ENCODE data around the gene VAV2. TPM values are rescaled to one million over a fixed set of nuclear protein-coding genes. Genes with fewer than 3 reads are reported as not detected.

Gene VAV2
- total and polyA plus RNA-seq, 2 experiments from 2014 or later = 8.1 to 28.9 TPM

GRCh38 chr9:133737071-133737773 lies 254.9 kb downstream of the VAV2 start:
- ATAC-seq = no peak
- Histone ChIP-seq H4K20me1 (replicated peaks; ENCODE audit: insufficient read depth) (no peaks in the 10 kb centered on the region), H3K27ac (ENCODE audit: low read depth) (no peak overlapping the region), H3K4me3 (peak overlapping the region; percentile 45; the same call in 1 of the 2 replicates), H3K9me2 (ENCODE audit: insufficient read depth) (no peaks in the 10 kb centered on the region), H3K79me2 (replicated peaks; ENCODE audit: insufficient read depth) (no peaks in the 10 kb centered on the region), H3K4me2 (peak overlapping the region; percentile 73), H2AFZ (no peak overlapping the region), H3F3A (replicated peaks; ENCODE audit: low read depth) (no peaks in the 10 kb centered on the region), H3K36me3 (ENCODE audit: insufficient read depth) (no peaks in the 10 kb centered on the region), H3K27me3 (ENCODE audit: insufficient read depth) (no peaks in the 10 kb centered on the region), H3K4me1 (ENCODE audit: insufficient read depth) (peaks cover 19% of the 10 kb centered on the region)
- Mint-ChIP-seq H3K27ac (no peak overlapping the region), H3K4me3 (peak overlapping the region; percentile 58; the same call in 2 of the 3 replicates), H3K9me3 (no peaks in the 10 kb centered on the region; the same call in 2 of the 3 replicates), H3K4me1 (peaks cover 31% of the 10 kb centered on the region), H3K27me3 (ENCODE audit: insufficient read depth, low read depth, poor library complexity) (no peaks in the 10 kb centered on the region), H3K36me3 (ENCODE audit: low read depth) (no peaks in the 10 kb centered on the region; the same call in 2 of the 3 replicates)
- TF ChIP-seq ZNF114 (CRISPR knock-in tag; IDR thresholded peaks at IDR 0.05) (no peak), NANOG (IDR thresholded peaks at IDR 0.05; ENCODE audit: borderline replicate concordance) (no peak), STAT1 (IDR thresholded peaks at IDR 0.05; ENCODE audit: unreplicated experiment) (no peak)
- DNase-seq (ENCODE audit: low spot score) = no peak

- Histone ChIP-seq H3K27me3 (ENCODE audit: insufficient read depth) (no peaks in the 10 kb centered on the region), H2AFZ (no peak overlapping the region), H3K36me3 (ENCODE audit: insufficient read depth) (no peaks in the 10 kb centered on the region), H3K4me3 (no peak overlapping the region), H3K4me2 (no peak overlapping the region), H3K27ac (ENCODE audit: low read depth) (no peak overlapping the region), H4K20me1 (replicated peaks; ENCODE audit: insufficient read depth) (no peaks in the 10 kb centered on the region), H3K4me1 (ENCODE audit: insufficient read depth) (peaks cover 19% of the 10 kb centered on the region), H3K79me2 (replicated peaks; ENCODE audit: insufficient read depth) (no peaks in the 10 kb centered on the region), H3F3A (replicated peaks; ENCODE audit: low read depth) (no peaks in the 10 kb centered on the region), H3K9me2 (ENCODE audit: insufficient read depth) (no peaks in the 10 kb centered on the region)
- no peak for DNase-seq (ENCODE audit: low spot score)
- TF ChIP-seq JUNB (IDR thresholded peaks at IDR 0.05; ENCODE audit: unreplicated experiment) = no peak
- peaks cover 31% of the 10 kb centered on the region for H3K4me1 Mint-ChIP-seq
- H3K27me3 Mint-ChIP-seq (ENCODE audit: insufficient read depth, low read depth, poor library complexity) = peaks cover 2% of the 10 kb centered on the region
- H3K27ac Mint-ChIP-seq = no peak overlapping the region
- no peaks in the 10 kb centered on the region; the same call in 2 of the 3 replicates for H3K36me3 Mint-ChIP-seq (ENCODE audit: low read depth)
- H3K9me3 Mint-ChIP-seq = no peaks in the 10 kb centered on the region; the same call in 2 of the 3 replicates
- H3K4me3 Mint-ChIP-seq = peak overlapping the region; percentile 13; the same call in 1 of the 3 replicates
- ATAC-seq = no peak
Observed at GRCh38 chr9:133735931-133736330, 256.2 kb downstream of the VAV2 start.

- Histone ChIP-seq H3K9me2 (ENCODE audit: insufficient read depth) (no peaks in the 10 kb centered on the region), H3F3A (replicated peaks; ENCODE audit: low read depth) (no peaks in the 10 kb centered on the region), H3K27me3 (ENCODE audit: insufficient read depth) (no peaks in the 10 kb centered on the region), H4K20me1 (replicated peaks; ENCODE audit: insufficient read depth) (no peaks in the 10 kb centered on the region), H3K79me2 (replicated peaks; ENCODE audit: insufficient read depth) (no peaks in the 10 kb centered on the region), H3K4me1 (ENCODE audit: insufficient read depth) (peaks cover 19% of the 10 kb centered on the region), H3K4me2 (peak overlapping the region; percentile 68), H2AFZ (peak overlapping the region; percentile 56; the same call in 1 of the 2 replicates), H3K27ac (ENCODE audit: low read depth) (0 out of 2 replicates have a peak overlapping the region, but pooled peaks have one; percentile 66), H3K4me3 (peak overlapping the region; percentile 23; the same call in 1 of the 2 replicates), H3K36me3 (ENCODE audit: insufficient read depth) (no peaks in the 10 kb centered on the region)
- DNase-seq (ENCODE audit: low spot score) = no peak
- no peaks in the 10 kb centered on the region; the same call in 2 of the 3 replicates for H3K36me3 Mint-ChIP-seq (ENCODE audit: low read depth)
- no peaks in the 10 kb centered on the region; the same call in 2 of the 3 replicates for H3K9me3 Mint-ChIP-seq
- H3K4me3 Mint-ChIP-seq = peak overlapping the region; percentile 41
- peaks cover 6% of the 10 kb centered on the region for H3K27me3 Mint-ChIP-seq (ENCODE audit: insufficient read depth, low read depth, poor library complexity)
- H3K27ac Mint-ChIP-seq = no peak overlapping the region; the same call in 1 of the 2 replicates
- peak; percentile 2; the same call in 2 of the 3 replicates for ATAC-seq
- H3K4me1 Mint-ChIP-seq = peaks cover 31% of the 10 kb centered on the region
- no peak for TF ChIP-seq CREB1 (CRISPR knock-in tag; IDR thresholded peaks at IDR 0.05; ENCODE audit: low read depth)
- no peak for TF ChIP-seq ZNF331 (CRISPR knock-in tag; IDR thresholded peaks at IDR 0.05; ENCODE audit: low read depth)
Observed at GRCh38 chr9:133735415-133735775, 256.7 kb downstream of the VAV2 start.

Data from GM23338 (cell line).